GM23338 (cell line): ENCODE results near the gene CERT1. TPM values are rescaled to one million over a fixed set of nuclear protein-coding genes. Genes with fewer than 3 reads are reported as not detected.

ENCODE experiments used
- ATAC-seq: fragments of 200-7000 bp; cut with Tn5 transposase; 3 replicates; pipeline ENCODE4 v1.9.1; 2020
- DNase-seq: peaks from one replicate; pipeline ENCODE4 v3.0.0-alpha.2; 2015; ENCODE audit warnings: low spot score
- H2AFZ ChIP-seq: fragments of 200-600 bp; sonication (generic); 2 replicates; pipeline ENCODE4 v1.8.0; 2016; ENCODE audit warnings: antibody characterized with exemption, mild to moderate bottlenecking, moderate library complexity
- H3F3A ChIP-seq: fragments of 200-600 bp; sonication (generic); replicated peaks from 2 replicates; pipeline ENCODE4 v1.8.0; 2017; ENCODE audit warnings: antibody characterized with exemption, mixed run types, low read depth
- H3K27ac ChIP-seq: fragments of 200-600 bp; sonication (generic); 2 replicates; pipeline ENCODE4 v1.6.1; 2016; ENCODE audit warnings: low read depth
- H3K27me3 ChIP-seq: fragments of 200-600 bp; sonication (generic); 2 replicates; pipeline ENCODE4 v1.8.0; 2016; ENCODE audit warnings: mild to moderate bottlenecking, mixed run types, moderate library complexity; ENCODE audit not compliant: insufficient read depth
- H3K36me3 ChIP-seq: fragments of 200-600 bp; sonication (generic); 2 replicates; pipeline ENCODE4 v1.8.0; 2016; ENCODE audit warnings: mild to moderate bottlenecking; ENCODE audit not compliant: insufficient read depth
- H3K4me1 ChIP-seq: fragments of 200-600 bp; sonication (generic); 2 replicates; pipeline ENCODE4 v1.8.0; 2016; ENCODE audit warnings: mild to moderate bottlenecking, moderate library complexity; ENCODE audit not compliant: insufficient read depth
- H3K4me2 ChIP-seq: fragments of 200-600 bp; sonication (generic); 2 replicates; pipeline ENCODE4 v1.7.1; 2017; ENCODE audit warnings: mixed run types
- H3K4me3 ChIP-seq: fragments of 200-600 bp; sonication (generic); 2 replicates; pipeline ENCODE4 v1.6.1; 2016; ENCODE audit warnings: mixed run types
- H3K79me2 ChIP-seq: fragments of 200-600 bp; sonication (generic); replicated peaks from 2 replicates; pipeline ENCODE4 v1.8.0; 2017; ENCODE audit warnings: mild to moderate bottlenecking; ENCODE audit not compliant: insufficient read depth
- H3K9me2 ChIP-seq: fragments of 200-600 bp; sonication (generic); 2 replicates; pipeline ENCODE4 v1.8.0; 2017; ENCODE audit not compliant: insufficient read depth
- H4K20me1 ChIP-seq: fragments of 200-600 bp; sonication (generic); replicated peaks from 2 replicates; pipeline ENCODE4 v1.8.0; 2017; ENCODE audit warnings: mild to moderate bottlenecking; ENCODE audit not compliant: insufficient read depth
- H3K27ac Mint-ChIP-seq: 2 replicates; pipeline ENCODE4 v1.8.0; 2020; ENCODE audit warnings: inconsistent platforms, mild to moderate bottlenecking, moderate library complexity, mixed read lengths
- H3K27me3 Mint-ChIP-seq: 3 replicates; pipeline ENCODE4 v1.8.0; 2022; ENCODE audit warnings: low read depth, mild to moderate bottlenecking, moderate library complexity, mixed read lengths, inconsistent platforms; ENCODE audit not compliant: insufficient read depth, poor library complexity
- H3K36me3 Mint-ChIP-seq: 3 replicates; pipeline ENCODE4 v1.8.0; 2021; ENCODE audit warnings: low read depth, mild to moderate bottlenecking, inconsistent platforms, moderate library complexity, mixed read lengths
- H3K4me1 Mint-ChIP-seq: 3 replicates; pipeline ENCODE4 v1.8.0; 2020; ENCODE audit warnings: mild to moderate bottlenecking, inconsistent platforms, mixed read lengths
- H3K4me3 Mint-ChIP-seq: 3 replicates; pipeline ENCODE4 v1.8.0; 2021; ENCODE audit warnings: moderate library complexity, mild to moderate bottlenecking, inconsistent platforms, mixed read lengths
- H3K9me3 Mint-ChIP-seq: 3 replicates; pipeline ENCODE4 v1.8.0; 2020; ENCODE audit warnings: moderate library complexity, mild to moderate bottlenecking, inconsistent platforms, mixed read lengths
- CREB1 ChIP-seq: fragments of 250-450 bp; sonication (Bioruptor Pico); IDR thresholded peaks from 2 replicates; pipeline ENCODE4 v1.5.0; 2020; ENCODE audit warnings: low read depth, mild to moderate bottlenecking, moderate library complexity
- EZH2phosphoT487 ChIP-seq: fragments of 200-600 bp; sonication (generic); IDR thresholded peaks from one replicate; pipeline ENCODE4 v1.8.1; 2018; ENCODE audit warnings: antibody characterized with exemption; ENCODE audit not compliant: unreplicated experiment
- NANOG ChIP-seq: IDR thresholded peaks from 2 replicates; pipeline ENCODE4 v1.6.1; 2016; ENCODE audit warnings: antibody characterized with exemption, borderline replicate concordance
- POLR2AphosphoS5 ChIP-seq: IDR thresholded peaks from 2 replicates; pipeline ENCODE4 v1.6.1; 2016; ENCODE audit warnings: antibody characterized with exemption, low read depth
- polyA plus RNA-seq: library from polyadenylated mRNA; unstranded; fragments of >200 nt; fragmentation: Nextera tagmentation; extraction: Ambion mirVana; gene quantifications from 2 replicates; pipeline ENCODE4 v1.2.1, GENCODE V29; 2016
- total RNA-seq: library from RNA; depleted of rRNA; stranded (reverse); fragments of >200 nt; shearing (Covaris generic); gene quantifications from 2 replicates; pipeline ENCODE4 v1.2.3, GENCODE V29; 2014
- TF ChIP-seq, protein P1 (sequence below): IDR thresholded peaks from 2 replicates; pipeline ENCODE4 v1.6.1; 2016; ENCODE audit warnings: antibody characterized with exemption
- TF ChIP-seq, protein P2 (sequence below), 2 experiments: fragments of 200-600 bp in 1 of 2; sonication (generic) in 1 of 2; conservative IDR thresholded peaks; 2 replicates each; pipeline versions ENCODE4 v1.5.1 to v1.6.1; 2016 to 2017; ENCODE audit warnings: antibody characterized with exemption in 2 of 2, low read depth in 2 of 2, mild to moderate bottlenecking in 2 of 2, moderate library complexity in 1 of 2
- TF ChIP-seq, protein P3 (sequence below): fragments of 250-450 bp; sonication (Bioruptor Pico); IDR thresholded peaks from 2 replicates; pipeline ENCODE4 v1.5.0; 2020; ENCODE audit warnings: mild to moderate bottlenecking, moderate library complexity
- TF ChIP-seq, protein P4 (sequence below): IDR thresholded peaks from one replicate; pipeline ENCODE4 v1.6.1; 2018; ENCODE audit warnings: antibody characterized with exemption; ENCODE audit not compliant: unreplicated experiment

Gene CERT1
- total and polyA plus RNA-seq, 2 experiments from 2014 or later = 36.5 to 40.7 TPM

DNA sequence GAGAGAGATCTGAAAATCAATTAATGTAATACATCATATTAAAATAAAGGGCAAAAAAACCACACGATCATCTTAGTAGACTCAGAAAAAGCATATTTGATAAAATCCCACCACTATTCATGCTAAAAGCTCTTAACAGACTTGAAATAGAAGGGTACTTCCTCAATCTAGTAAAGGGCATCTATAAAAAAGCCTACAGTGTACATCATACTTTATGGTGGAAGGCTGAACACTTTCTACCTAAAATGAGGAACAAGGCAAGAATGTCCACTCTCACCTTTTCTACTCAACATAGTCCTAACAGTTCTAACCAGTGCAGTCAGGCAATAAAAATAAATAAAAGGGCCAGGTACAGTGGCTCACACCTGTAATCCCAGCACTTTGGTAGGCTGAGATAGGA lies 39.2 kb upstream of the CERT1 start:
- no peaks in the 10 kb centered on the region for H3K4me1 Mint-ChIP-seq
- no peaks in the 10 kb centered on the region for H3K9me3 Mint-ChIP-seq
- DNase-seq = no peak
- H3K27ac Mint-ChIP-seq = no peak overlapping the region
- no peak overlapping the region for H2AFZ ChIP-seq
- no peaks in the 10 kb centered on the region for H3K27me3 ChIP-seq
- no peaks in the 10 kb centered on the region for H3K4me1 ChIP-seq
- no peak for ATAC-seq
- H3K36me3 Mint-ChIP-seq = no peaks in the 10 kb centered on the region
- H3K27me3 Mint-ChIP-seq = no peaks in the 10 kb centered on the region
- TF ChIP-seq NANOG (no peak), CREB1 (CRISPR knock-in tag) (no peak), POLR2AphosphoS5 (no peak), EZH2phosphoT487 (no peak)
- TF ChIP-seq, protein P1, sequence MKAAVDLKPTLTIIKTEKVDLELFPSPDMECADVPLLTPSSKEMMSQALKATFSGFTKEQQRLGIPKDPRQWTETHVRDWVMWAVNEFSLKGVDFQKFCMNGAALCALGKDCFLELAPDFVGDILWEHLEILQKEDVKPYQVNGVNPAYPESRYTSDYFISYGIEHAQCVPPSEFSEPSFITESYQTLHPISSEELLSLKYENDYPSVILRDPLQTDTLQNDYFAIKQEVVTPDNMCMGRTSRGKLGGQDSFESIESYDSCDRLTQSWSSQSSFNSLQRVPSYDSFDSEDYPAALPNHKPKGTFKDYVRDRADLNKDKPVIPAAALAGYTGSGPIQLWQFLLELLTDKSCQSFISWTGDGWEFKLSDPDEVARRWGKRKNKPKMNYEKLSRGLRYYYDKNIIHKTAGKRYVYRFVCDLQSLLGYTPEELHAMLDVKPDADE = no peak
- TF ChIP-seq, protein P2, sequence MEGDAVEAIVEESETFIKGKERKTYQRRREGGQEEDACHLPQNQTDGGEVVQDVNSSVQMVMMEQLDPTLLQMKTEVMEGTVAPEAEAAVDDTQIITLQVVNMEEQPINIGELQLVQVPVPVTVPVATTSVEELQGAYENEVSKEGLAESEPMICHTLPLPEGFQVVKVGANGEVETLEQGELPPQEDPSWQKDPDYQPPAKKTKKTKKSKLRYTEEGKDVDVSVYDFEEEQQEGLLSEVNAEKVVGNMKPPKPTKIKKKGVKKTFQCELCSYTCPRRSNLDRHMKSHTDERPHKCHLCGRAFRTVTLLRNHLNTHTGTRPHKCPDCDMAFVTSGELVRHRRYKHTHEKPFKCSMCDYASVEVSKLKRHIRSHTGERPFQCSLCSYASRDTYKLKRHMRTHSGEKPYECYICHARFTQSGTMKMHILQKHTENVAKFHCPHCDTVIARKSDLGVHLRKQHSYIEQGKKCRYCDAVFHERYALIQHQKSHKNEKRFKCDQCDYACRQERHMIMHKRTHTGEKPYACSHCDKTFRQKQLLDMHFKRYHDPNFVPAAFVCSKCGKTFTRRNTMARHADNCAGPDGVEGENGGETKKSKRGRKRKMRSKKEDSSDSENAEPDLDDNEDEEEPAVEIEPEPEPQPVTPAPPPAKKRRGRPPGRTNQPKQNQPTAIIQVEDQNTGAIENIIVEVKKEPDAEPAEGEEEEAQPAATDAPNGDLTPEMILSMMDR (conservative IDR thresholded peaks at IDR 0.05; ENCODE audit: low read depth in 2 of 2) = no peak
- TF ChIP-seq, protein P3, sequence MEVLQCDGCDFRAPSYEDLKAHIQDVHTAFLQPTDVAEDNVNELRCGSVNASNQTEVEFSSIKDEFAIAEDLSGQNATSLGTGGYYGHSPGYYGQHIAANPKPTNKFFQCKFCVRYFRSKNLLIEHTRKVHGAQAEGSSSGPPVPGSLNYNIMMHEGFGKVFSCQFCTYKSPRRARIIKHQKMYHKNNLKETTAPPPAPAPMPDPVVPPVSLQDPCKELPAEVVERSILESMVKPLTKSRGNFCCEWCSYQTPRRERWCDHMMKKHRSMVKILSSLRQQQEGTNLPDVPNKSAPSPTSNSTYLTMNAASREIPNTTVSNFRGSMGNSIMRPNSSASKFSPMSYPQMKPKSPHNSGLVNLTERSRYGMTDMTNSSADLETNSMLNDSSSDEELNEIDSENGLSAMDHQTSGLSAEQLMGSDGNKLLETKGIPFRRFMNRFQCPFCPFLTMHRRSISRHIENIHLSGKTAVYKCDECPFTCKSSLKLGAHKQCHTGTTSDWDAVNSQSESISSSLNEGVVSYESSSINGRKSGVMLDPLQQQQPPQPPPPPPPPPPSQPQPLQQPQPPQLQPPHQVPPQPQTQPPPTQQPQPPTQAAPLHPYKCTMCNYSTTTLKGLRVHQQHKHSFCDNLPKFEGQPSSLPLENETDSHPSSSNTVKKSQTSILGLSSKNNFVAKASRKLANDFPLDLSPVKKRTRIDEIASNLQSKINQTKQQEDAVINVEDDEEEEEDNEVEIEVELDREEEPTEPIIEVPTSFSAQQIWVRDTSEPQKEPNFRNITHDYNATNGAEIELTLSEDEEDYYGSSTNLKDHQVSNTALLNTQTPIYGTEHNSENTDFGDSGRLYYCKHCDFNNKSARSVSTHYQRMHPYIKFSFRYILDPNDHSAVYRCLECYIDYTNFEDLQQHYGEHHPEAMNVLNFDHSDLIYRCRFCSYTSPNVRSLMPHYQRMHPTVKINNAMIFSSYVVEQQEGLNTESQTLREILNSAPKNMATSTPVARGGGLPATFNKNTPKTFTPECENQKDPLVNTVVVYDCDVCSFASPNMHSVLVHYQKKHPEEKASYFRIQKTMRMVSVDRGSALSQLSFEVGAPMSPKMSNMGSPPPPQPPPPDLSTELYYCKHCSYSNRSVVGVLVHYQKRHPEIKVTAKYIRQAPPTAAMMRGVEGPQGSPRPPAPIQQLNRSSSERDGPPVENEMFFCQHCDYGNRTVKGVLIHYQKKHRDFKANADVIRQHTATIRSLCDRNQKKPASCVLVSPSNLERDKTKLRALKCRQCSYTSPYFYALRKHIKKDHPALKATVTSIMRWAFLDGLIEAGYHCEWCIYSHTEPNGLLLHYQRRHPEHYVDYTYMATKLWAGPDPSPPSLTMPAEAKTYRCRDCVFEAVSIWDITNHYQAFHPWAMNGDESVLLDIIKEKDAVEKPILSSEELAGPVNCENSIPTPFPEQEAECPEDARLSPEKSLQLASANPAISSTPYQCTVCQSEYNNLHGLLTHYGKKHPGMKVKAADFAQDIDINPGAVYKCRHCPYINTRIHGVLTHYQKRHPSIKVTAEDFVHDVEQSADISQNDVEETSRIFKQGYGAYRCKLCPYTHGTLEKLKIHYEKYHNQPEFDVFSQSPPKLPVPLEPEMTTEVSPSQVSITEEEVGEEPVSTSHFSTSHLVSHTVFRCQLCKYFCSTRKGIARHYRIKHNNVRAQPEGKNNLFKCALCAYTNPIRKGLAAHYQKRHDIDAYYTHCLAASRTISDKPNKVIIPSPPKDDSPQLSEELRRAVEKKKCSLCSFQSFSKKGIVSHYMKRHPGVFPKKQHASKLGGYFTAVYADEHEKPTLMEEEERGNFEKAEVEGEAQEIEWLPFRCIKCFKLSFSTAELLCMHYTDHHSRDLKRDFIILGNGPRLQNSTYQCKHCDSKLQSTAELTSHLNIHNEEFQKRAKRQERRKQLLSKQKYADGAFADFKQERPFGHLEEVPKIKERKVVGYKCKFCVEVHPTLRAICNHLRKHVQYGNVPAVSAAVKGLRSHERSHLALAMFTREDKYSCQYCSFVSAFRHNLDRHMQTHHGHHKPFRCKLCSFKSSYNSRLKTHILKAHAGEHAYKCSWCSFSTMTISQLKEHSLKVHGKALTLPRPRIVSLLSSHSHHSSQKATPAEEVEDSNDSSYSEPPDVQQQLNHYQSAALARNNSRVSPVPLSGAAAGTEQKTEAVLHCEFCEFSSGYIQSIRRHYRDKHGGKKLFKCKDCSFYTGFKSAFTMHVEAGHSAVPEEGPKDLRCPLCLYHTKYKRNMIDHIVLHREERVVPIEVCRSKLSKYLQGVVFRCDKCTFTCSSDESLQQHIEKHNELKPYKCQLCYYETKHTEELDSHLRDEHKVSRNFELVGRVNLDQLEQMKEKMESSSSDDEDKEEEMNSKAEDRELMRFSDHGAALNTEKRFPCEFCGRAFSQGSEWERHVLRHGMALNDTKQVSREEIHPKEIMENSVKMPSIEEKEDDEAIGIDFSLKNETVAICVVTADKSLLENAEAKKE (CRISPR knock-in tag) = no peak
- TF ChIP-seq, protein P4, sequence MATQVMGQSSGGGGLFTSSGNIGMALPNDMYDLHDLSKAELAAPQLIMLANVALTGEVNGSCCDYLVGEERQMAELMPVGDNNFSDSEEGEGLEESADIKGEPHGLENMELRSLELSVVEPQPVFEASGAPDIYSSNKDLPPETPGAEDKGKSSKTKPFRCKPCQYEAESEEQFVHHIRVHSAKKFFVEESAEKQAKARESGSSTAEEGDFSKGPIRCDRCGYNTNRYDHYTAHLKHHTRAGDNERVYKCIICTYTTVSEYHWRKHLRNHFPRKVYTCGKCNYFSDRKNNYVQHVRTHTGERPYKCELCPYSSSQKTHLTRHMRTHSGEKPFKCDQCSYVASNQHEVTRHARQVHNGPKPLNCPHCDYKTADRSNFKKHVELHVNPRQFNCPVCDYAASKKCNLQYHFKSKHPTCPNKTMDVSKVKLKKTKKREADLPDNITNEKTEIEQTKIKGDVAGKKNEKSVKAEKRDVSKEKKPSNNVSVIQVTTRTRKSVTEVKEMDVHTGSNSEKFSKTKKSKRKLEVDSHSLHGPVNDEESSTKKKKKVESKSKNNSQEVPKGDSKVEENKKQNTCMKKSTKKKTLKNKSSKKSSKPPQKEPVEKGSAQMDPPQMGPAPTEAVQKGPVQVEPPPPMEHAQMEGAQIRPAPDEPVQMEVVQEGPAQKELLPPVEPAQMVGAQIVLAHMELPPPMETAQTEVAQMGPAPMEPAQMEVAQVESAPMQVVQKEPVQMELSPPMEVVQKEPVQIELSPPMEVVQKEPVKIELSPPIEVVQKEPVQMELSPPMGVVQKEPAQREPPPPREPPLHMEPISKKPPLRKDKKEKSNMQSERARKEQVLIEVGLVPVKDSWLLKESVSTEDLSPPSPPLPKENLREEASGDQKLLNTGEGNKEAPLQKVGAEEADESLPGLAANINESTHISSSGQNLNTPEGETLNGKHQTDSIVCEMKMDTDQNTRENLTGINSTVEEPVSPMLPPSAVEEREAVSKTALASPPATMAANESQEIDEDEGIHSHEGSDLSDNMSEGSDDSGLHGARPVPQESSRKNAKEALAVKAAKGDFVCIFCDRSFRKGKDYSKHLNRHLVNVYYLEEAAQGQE = no peak
- H3F3A ChIP-seq = no peaks in the 10 kb centered on the region
- no peaks in the 10 kb centered on the region for H3K9me2 ChIP-seq
- no peaks in the 10 kb centered on the region for H3K36me3 ChIP-seq
- H3K27ac ChIP-seq = no peak overlapping the region
- no peaks in the 10 kb centered on the region for H3K79me2 ChIP-seq
- no peak overlapping the region for H3K4me3 ChIP-seq
- no peak overlapping the region for H3K4me2 ChIP-seq
- no peak overlapping the region for H3K4me3 Mint-ChIP-seq
- H4K20me1 ChIP-seq = 0 out of 2 replicates have a peak, but pooled peaks cover 3% of the 10 kb centered on the region
